Upper lobe of left lung (tissue), 6 donors: Measurements from ENCODE around the gene AHDC1. TPM values are rescaled to one million over a fixed set of nuclear protein-coding genes. Genes with fewer than 3 reads are reported as not detected.

Experiments
- ATAC-seq, 2 donors: fragments of 200-7000 bp; cut with Tn5 transposase; one replicate each; pipeline ENCODE4 v1.9.1; 2022; ENCODE audit warnings: mild to moderate bottlenecking in 2 of 2, moderate library complexity in 2 of 2; ENCODE audit not compliant: low FRiP score in 2 of 2
- DNase-seq, 2 donors: peaks; one replicate each; pipeline ENCODE4 v3.0.0-alpha.2; 2019 to 2020
- H3K27ac ChIP-seq, 4 donors: fragments of 200-600 bp; sonication (generic); one replicate each; pipeline ENCODE4 v1.5.1; 2016 to 2019
- H3K27me3 ChIP-seq, 4 donors: fragments of 200-600 bp; sonication (generic); one replicate each; pipeline ENCODE4 v1.5.1; 2017 to 2019
- H3K36me3 ChIP-seq, 4 donors: fragments of 200-600 bp; sonication (generic); one replicate each; pipeline ENCODE4 v1.5.1; 2016 to 2019
- H3K4me1 ChIP-seq, 4 donors: fragments of 200-600 bp; sonication (generic); one replicate each; pipeline ENCODE4 v1.5.1; 2018 to 2019
- H3K4me3 ChIP-seq, 4 donors: fragments of 200-600 bp; sonication (generic); one replicate each; pipeline ENCODE4 v1.5.1; 2017 to 2019; ENCODE audit warnings: mild to moderate bottlenecking in 2 of 4, moderate library complexity in 1 of 4
- H3K9me3 ChIP-seq, 4 donors: fragments of 200-600 bp; sonication (generic); one replicate each; pipeline ENCODE4 v1.5.1; 2018 to 2019
- EP300 ChIP-seq, 4 donors: sonication (generic); formaldehyde crosslinking; IDR thresholded peaks; one replicate each; pipeline ENCODE4 v1.5.1; 2017; ENCODE audit warnings: antibody characterized with exemption in 4 of 4, control low read depth in 2 of 4
- POLR2A ChIP-seq, 4 donors: fragments of 450-650 bp; IDR thresholded peaks; one replicate each; pipeline ENCODE4 v1.5.1; 2016 to 2017; ENCODE audit warnings: antibody characterized with exemption in 4 of 4, mild to moderate bottlenecking in 2 of 4
- POLR2AphosphoS5 ChIP-seq, 2 donors: sonication (generic); formaldehyde crosslinking; IDR thresholded peaks; one replicate each; pipeline ENCODE4 v1.5.1; 2017; ENCODE audit warnings: antibody characterized with exemption in 2 of 2
- WGBS, 2 donors: methylation state at CpG; one replicate each; pipeline ENCODE4 v1.1.5; 2017 to 2018; 5-methylcytosine and 5-hydroxymethylcytosine counted together
- small RNA-seq, 4 donors: library from RNA; depleted of rRNA; stranded (forward); fragments of <200 nt; gene quantifications; one replicate each; pipeline ENCODE3, GENCODE V24; 2016
- total RNA-seq, 6 donors: library from RNA; depleted of rRNA in 4 of 6; stranded (reverse); fragments of >200 nt in 4 of 6; gene quantifications; one replicate each; pipeline versions ENCODE4 v1.1.0 to v1.2.1, GENCODE V29; 2016 to 2021
- TF ChIP-seq, protein P1 (sequence below), 6 experiments: fragments of 450-650 bp in 4 of 6; fragments of 200-600 bp in 2 of 6; sonication (generic) in 2 of 6; IDR thresholded peaks; one replicate each; pipeline ENCODE4 v1.5.1; 2016 to 2019; ENCODE audit warnings: antibody characterized with exemption in 6 of 6
- donor health status: DM: no; HTN: no; CAD: no; lungs with moderate emphysema.
- donor health status: DM: no; HTN: yes; CAD: no; lungs with severe emphysema.

The AHDC1 gene
- total RNA-seq, 6 donors from 2014 or later: 10.8 to 43.4 (median 26.2) TPM

DNA sequence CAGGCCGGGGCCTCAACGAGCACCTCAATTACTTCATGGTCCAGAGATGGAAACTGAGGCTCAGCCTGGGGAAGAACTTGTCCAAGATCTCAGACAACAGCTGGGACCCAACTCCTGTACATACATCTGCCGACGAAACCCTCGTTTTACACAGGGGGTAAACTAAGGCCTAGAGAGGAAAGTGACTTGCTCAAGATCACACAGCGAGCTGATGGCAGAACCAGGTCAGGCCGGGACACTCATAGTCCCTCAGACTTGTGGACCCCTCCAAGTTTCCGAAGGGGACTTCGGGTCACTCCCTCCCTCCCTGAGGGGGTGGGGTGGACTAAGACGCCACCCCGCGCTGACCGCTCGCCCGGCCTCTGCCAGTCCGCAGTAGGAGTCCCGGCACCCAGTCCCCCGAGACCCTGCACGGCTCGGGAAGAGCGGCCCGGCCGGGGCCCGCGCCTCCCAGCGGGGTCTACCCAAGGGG, 114.4 kb downstream of the AHDC1 start:
- Histone ChIP-seq H3K9me3 (no peaks in the 10 kb centered on the region), H3K4me3 (peak overlapping the region; percentile 62 to 100 (median 76)), H3K27ac (peak overlapping the region; percentile 97 to 100 (median 98)), H3K27me3 (no peaks in the 10 kb centered on the region), H3K36me3 (no peaks in the 10 kb centered on the region), H3K4me1 (peaks cover 34 to 49% (median 42%) of the 10 kb centered on the region in 4 donors)
- no peak for DNase-seq
- TF ChIP-seq, protein P1, sequence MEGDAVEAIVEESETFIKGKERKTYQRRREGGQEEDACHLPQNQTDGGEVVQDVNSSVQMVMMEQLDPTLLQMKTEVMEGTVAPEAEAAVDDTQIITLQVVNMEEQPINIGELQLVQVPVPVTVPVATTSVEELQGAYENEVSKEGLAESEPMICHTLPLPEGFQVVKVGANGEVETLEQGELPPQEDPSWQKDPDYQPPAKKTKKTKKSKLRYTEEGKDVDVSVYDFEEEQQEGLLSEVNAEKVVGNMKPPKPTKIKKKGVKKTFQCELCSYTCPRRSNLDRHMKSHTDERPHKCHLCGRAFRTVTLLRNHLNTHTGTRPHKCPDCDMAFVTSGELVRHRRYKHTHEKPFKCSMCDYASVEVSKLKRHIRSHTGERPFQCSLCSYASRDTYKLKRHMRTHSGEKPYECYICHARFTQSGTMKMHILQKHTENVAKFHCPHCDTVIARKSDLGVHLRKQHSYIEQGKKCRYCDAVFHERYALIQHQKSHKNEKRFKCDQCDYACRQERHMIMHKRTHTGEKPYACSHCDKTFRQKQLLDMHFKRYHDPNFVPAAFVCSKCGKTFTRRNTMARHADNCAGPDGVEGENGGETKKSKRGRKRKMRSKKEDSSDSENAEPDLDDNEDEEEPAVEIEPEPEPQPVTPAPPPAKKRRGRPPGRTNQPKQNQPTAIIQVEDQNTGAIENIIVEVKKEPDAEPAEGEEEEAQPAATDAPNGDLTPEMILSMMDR (IDR thresholded peaks at IDR 0.05): no peak
- TF ChIP-seq EP300 (IDR thresholded peaks at IDR 0.05) (no peak), POLR2AphosphoS5 (IDR thresholded peaks at IDR 0.05) (no peak), POLR2A (IDR thresholded peaks at IDR 0.05) (no peak)
- peak; percentile 22 to 38 for ATAC-seq
- WGBS, 2 donors: 0 to 1% methylated on average over 9 to 16 of the region's 26 CpGs

DNA sequence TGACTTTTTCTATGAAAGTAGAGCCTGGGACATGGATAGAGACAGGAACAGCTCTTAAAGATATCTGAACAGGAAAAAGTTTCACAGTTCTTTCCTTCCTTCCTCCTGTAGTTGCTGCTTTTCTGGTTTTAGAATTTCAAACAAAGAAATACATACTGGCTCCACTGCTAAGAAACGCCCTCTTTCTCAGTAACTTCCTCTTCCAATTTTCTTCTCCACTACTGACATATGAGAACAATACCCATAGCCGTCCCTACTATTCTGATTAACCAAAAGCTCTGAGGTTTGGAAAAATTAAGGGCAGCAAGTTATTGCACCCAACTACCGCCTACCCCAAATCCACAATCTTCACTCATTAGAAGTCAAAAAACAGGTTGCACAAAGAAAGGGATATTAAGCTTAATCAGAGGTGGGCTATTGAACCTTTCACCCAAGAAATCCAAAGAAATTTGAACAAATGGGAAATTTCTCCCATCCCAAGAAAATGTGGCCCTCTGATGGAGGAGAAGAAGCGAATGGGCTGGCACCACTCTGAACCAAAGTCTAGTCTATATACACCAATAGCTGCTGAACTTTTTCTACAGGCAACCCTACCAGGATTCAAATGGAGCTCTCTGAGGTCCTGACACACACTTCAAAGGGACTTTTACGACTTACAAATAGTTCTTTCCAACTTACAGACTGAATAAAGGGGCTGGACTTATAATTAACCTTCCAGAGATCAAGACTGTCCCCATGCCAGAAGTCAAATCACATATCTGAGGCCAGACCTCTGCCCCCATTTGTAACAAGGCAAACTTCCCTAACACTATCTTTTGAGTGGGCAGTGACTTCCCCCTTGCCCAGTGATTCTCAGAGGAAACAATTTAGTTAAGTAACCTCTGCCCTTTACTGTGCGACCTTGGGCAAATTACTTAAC, 115.7 kb downstream of the AHDC1 start:
- TF ChIP-seq POLR2A (IDR thresholded peaks at IDR 0.05) (no peak), EP300 (IDR thresholded peaks at IDR 0.05) (no peak)
- ATAC-seq (no peak), DNase-seq (no peak)
- H3K36me3 ChIP-seq: peaks cover 0 to 6% (median 0%) of the 10 kb centered on the region in 4 donors
- peak overlapping the region; percentile 62 to 100 (median 76) for H3K4me3 ChIP-seq
- WGBS, 2 donors: 7 to 8% methylated on average over 6 of the region's 6 CpGs
- H3K27ac ChIP-seq: peak overlapping the region; percentile 97 to 100 (median 98)
- no peaks in the 10 kb centered on the region for H3K9me3 ChIP-seq
- peaks cover 41 to 61% (median 53%) of the 10 kb centered on the region in 4 donors for H3K4me1 ChIP-seq
- no peaks in the 10 kb centered on the region for H3K27me3 ChIP-seq

DNA sequence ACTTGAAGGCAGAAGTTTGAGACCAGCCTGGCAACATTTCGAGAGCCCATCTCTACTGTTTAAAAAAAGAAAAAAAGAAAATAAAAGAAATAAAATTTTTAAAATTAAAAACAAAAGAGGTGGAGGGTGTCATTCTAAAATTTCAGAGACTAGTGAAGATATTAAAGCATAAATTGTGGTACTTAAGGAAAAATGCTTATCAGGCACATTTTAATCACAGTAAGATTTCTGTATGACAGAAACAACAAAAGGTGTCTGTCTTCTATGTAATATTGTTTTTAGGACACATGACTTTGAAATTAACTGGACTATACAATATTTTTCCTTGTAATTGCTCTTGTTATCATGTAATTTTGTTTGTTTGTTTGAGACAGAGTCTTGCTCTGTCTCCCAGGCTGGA, 118.6 kb downstream of the AHDC1 start:
- WGBS, 2 donors: 91 to 92% methylated on average over 1 of the region's 1 CpG
- TF ChIP-seq POLR2AphosphoS5 (IDR thresholded peaks at IDR 0.05) (no peak), POLR2A (IDR thresholded peaks at IDR 0.05) (no peak), EP300 (IDR thresholded peaks at IDR 0.05) (no peak)
- TF ChIP-seq, protein P1 (IDR thresholded peaks at IDR 0.05): no peak

More for the DNA sequence above, 118.6 kb downstream of the AHDC1 start:
- peaks cover 0 to 6% (median 0%) of the 10 kb centered on the region in 4 donors for H3K36me3 ChIP-seq
- peaks cover 34 to 57% (median 51%) of the 10 kb centered on the region in 4 donors for H3K4me1 ChIP-seq
- H3K27me3 ChIP-seq: no peaks in the 10 kb centered on the region
- DNase-seq (no peak), ATAC-seq (no peak)
- H3K27ac ChIP-seq: no peak overlapping the region
- H3K9me3 ChIP-seq: no peaks in the 10 kb centered on the region
- no peak overlapping the region for H3K4me3 ChIP-seq

Small RNAs within 50 kb of the gene (small RNA-seq; reads per million reads assigned to genes)
- gene AL031729.1: 0 reads per million in 4 donors

Other genes starting within 250 kb of the AHDC1 start
- 100 to 1,000 TPM in 4 of 6 donors, 10 to 100 TPM in 2; 36.6 to 302 (median 118) TPM for gene MAP3K6, start 237.2 kb downstream of the AHDC1 start, total RNA-seq
- gene FCN3, start 229.3 kb downstream of the AHDC1 start, total RNA-seq: 1,000 to 10,000 TPM in 1 of 6 donors, 100 to 1,000 TPM in 5; 145 to 1,319 (median 555) TPM
- gene CD164L2, start 220.8 kb downstream of the AHDC1 start, total RNA-seq: 10 to 100 TPM in 1 of 6 donors, 1 to 10 TPM in 5; 2.3 to 12.3 (median 5.5) TPM
- gene GPR3, start 211.5 kb downstream of the AHDC1 start, total RNA-seq: 1 to 10 TPM in 2 of 6 donors, under 1 TPM in 3, not detected in 1; 0.39 to 1.6 (median 0.76) TPM
- 100 to 1,000 TPM in 2 of 6 donors, 10 to 100 TPM in 4; 53.4 to 158 (median 62.2) TPM for gene WASF2, start 114.0 kb downstream of the AHDC1 start, total RNA-seq
- gene FGR, start 31.0 kb upstream of the AHDC1 start, total RNA-seq: 100 to 1,000 TPM in 5 of 6 donors, 10 to 100 TPM in 1; 59.8 to 234 (median 150) TPM
- gene IFI6, start 68.0 kb upstream of the AHDC1 start, total RNA-seq: 100 to 1,000 TPM in 5 of 6 donors, 10 to 100 TPM in 1; 43.0 to 436 (median 277) TPM
- gene FAM76A, start 121.8 kb upstream of the AHDC1 start, total RNA-seq: 10 to 100 TPM; 10.9 to 50.3 (median 21.2) TPM
- 100 to 1,000 TPM in 2 of 6 donors, 10 to 100 TPM in 4; 47.1 to 107 (median 88.2) TPM for gene STX12, start 169.1 kb upstream of the AHDC1 start, total RNA-seq
- gene PPP1R8, start 226.6 kb upstream of the AHDC1 start, total RNA-seq: 10 to 100 TPM; 12.7 to 36.0 (median 29.9) TPM